PC-9 (cell line): Measurements from ENCODE around the gene ZSCAN21.

ENCODE experiments used
- CTCF ChIP-seq: fragments of 200-600 bp; sonication (generic); conservative IDR thresholded peaks from 2 replicates; pipeline ENCODE4 v1.6.1; 2017; ENCODE audit warnings: mixed run types, antibody characterized with exemption, mild to moderate bottlenecking, moderate library complexity
- EZH2 ChIP-seq: fragments of 200-600 bp; sonication (generic); IDR thresholded peaks from 2 replicates; pipeline ENCODE4 v1.8.0; 2017; ENCODE audit warnings: antibody characterized with exemption, low read depth

- no peak for TF ChIP-seq CTCF
- TF ChIP-seq EZH2, result no peak
Measured at GRCh38 chr7:100066953-100067352, 17.4 kb downstream of the ZSCAN21 start.
